ENCODE data around the gene AFDN. TPM values are rescaled to one million over a fixed set of nuclear protein-coding genes. Genes with fewer than 3 reads are reported as not detected.

AFDN gene
- total and polyA plus RNA-seq, 10 of the 15 experiments (the other 5 are each of a cell fraction or from before 2014, with no cell fraction given), result 5.7 to 68.2 (median 45.1) TPM

- Histone ChIP-seq H3K4me2 (ENCODE audit: control insufficient read depth, insufficient read depth) (no peak overlapping the region), H4K20me1 (ENCODE audit: control insufficient read depth, insufficient read depth) (no peaks in the 10 kb centered on the region), H3K4me1 (ENCODE audit: control insufficient read depth, insufficient read depth, low read length) (no peaks in the 10 kb centered on the region), H3K27ac (ENCODE audit: control insufficient read depth, insufficient read depth) (no peak overlapping the region), H2AFZ (ENCODE audit: control insufficient read depth, low read depth, low read length) (no peak overlapping the region), H3K79me2 (ENCODE audit: control insufficient read depth, insufficient read depth, low read length) (no peaks in the 10 kb centered on the region), H3K36me3 (ENCODE audit: control insufficient read depth in 2 of 2, insufficient read depth in 2 of 2, low read length in 1 of 2) (no peaks in the 10 kb centered on the region), H3K9ac (ENCODE audit: control insufficient read depth, insufficient read depth, low read length) (no peak overlapping the region), H3K4me3 (no peak overlapping the region), H3K27me3 (replicated peaks in 1 of 2; ENCODE audit: control insufficient read depth in 2 of 2, insufficient read depth in 2 of 2, low read length in 1 of 2) (no peaks in the 10 kb centered on the region), H3K9me3 (replicated peaks; ENCODE audit: control insufficient read depth, insufficient read depth, low read length) (no peaks in the 10 kb centered on the region)
- SMC1A ChIA-PET (ENCODE audit: uncharacterized antibody, unreplicated experiment), result no interaction called here
- DNase-seq (ENCODE audit: low read depth, low spot score) (no peak), FAIRE-seq (no peak), ATAC-seq (no peak)
- RAD21 ChIA-PET (ENCODE audit: unreplicated experiment), result no interaction called here
- in situ Hi-C loops (cut with MboI) (no loop called here), intact Hi-C loops (cut with micrococcal nuclease; ENCODE audit: unreplicated experiment) (no loop called here)
- CTCF ChIA-PET, result no interaction called here
- POLR2A ChIA-PET, result no interaction called here
- 87% methylated on average over 36 of the region's 43 CpGs for WGBS (ENCODE audit: insufficient coverage, insufficient replicate concordance, low lambda C conversion rate, missing lambda C conversion rate)
- no TSS peak for BruUV-seq (replicated peaks)
- TF ChIP-seq SKIL (IDR thresholded peaks at IDR 0.05; ENCODE audit: low read depth, poor library complexity, severe bottlenecking) (no peak), E4F1 (IDR thresholded peaks at IDR 0.05; ENCODE audit: borderline replicate concordance, partially characterized antibody) (no peak), GABPA (IDR thresholded peaks at IDR 0.05; ENCODE audit: low read depth) (no peak), MYC (IDR thresholded peaks at IDR 0.05; ENCODE audit: insufficient read depth, insufficient read length, insufficient replicate concordance, low read length, severe bottlenecking) (no peak), ELK1 (IDR thresholded peaks at IDR 0.05; ENCODE audit: low read depth, low read length) (no peak), RFX5 (IDR thresholded peaks at IDR 0.05; ENCODE audit: low read depth, low read length) (no peak), E2F4 (IDR thresholded peaks at IDR 0.05; ENCODE audit: low read depth, low read length) (no peak), CEBPB (IDR thresholded peaks at IDR 0.05; ENCODE audit: borderline replicate concordance in 1 of 2, low read depth in 2 of 2, low read length in 2 of 2) (no peak), SP1 (IDR thresholded peaks at IDR 0.05; ENCODE audit: low read depth, low read length) (no peak), SUPT20H (IDR thresholded peaks at IDR 0.05; ENCODE audit: borderline replicate concordance, control insufficient read depth, low read depth, low read length) (no peak), PAX5 (IDR thresholded peaks at IDR 0.05; ENCODE audit: borderline replicate concordance, low read depth, low read length) (no peak), HSF1 (IDR thresholded peaks at IDR 0.05; ENCODE audit: low read depth, low read length) (no peak), SREBF1 (IDR thresholded peaks at IDR 0.05; ENCODE audit: low read length) (no peak), HDAC6 (IDR thresholded peaks at IDR 0.05; ENCODE audit: unreplicated experiment) (no peak)
These were observed 151.2 kb downstream of the AFDN start for GRCh38 chr6:167977717-167978467.

All from GM12878 (cell line).